Stimulated activated CD8-positive, alpha-beta memory T cell treated with anti-CD3 and anti-CD28 coated beads, Interleukin-7, amount 100 ng/mL, for 24 hours (primary cell): ENCODE results near the gene PRKCE.

ENCODE experiments used
- DNase-seq: peaks from one replicate; pipeline ENCODE4 v3.0.0-alpha.2; 2020; ENCODE audit warnings: low read depth

PRKCE gene

DNA sequence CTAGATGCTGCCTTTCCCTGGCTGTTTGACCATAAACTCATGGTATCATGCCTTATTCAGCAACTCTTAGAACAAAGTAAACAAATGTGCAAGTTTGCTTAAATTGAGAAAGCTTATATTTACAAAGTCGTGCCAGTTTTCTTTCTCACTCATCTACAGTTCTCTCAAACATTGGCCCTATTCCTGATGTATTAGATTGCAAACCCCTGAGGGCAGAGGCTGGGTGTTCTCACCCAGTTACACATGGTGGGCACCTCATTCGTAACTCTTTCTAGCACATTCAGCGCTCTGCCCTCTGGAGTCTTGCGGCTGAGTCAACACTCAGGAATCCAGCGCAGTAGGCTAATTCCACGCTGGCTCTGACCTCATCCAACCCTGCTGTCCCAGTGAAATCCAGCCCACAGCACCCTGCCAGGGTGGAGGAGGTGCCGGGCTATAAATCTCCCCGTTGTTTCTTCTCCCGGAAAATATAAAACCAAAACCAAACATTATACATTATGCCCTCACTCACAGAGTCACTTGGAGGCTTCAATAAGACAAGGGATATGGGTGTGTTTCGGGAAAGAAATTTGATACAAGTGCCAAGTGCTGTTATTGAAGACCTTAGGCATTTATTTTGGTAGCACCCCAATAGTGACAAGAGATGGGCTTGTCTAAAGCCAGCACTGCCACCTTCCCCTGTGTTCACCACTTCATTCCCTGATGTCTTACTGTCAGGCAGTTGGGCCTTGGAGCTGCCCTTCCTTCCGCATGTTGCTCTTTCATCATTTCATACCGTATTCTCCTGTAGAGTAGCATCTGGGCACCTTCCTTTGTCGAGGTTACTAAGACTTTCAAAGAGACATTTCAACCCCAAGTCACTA is 287.4 kb downstream of the PRKCE start:
- no peak for DNase-seq

DNA sequence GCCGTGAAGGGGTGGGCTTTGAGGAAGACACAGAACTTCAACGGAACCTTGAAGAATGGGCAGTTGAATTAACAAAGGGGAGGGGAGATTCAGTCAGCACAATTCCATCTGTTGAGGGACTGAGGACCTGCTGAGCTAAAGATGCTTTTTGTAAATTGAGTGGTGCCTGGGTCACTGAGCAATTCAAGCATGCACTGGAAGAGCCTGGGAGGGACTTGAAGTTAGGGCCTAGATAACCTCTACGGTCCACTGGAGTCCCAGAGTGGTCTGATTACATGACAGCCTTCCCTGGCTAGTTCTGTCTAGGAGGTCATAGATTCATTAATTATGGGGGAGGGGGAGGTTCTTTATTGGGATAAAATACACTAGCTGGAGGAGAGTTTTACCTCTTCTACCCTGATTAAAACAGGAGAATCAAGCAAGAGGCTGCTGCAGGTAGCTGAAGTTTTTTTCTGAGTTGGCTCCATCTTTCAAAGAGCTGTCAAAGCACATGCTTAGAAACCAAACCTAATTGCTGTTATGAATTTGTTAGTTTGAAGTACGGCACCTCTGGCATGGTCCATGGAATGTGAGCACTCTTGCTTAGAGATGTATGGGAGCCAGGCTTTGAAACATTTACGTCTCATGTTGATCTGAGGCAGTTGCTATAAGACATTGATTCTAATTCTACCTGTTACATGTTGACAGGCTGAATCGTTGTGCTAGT is 290.2 kb downstream of the PRKCE start:
- no peak for DNase-seq

DNA sequence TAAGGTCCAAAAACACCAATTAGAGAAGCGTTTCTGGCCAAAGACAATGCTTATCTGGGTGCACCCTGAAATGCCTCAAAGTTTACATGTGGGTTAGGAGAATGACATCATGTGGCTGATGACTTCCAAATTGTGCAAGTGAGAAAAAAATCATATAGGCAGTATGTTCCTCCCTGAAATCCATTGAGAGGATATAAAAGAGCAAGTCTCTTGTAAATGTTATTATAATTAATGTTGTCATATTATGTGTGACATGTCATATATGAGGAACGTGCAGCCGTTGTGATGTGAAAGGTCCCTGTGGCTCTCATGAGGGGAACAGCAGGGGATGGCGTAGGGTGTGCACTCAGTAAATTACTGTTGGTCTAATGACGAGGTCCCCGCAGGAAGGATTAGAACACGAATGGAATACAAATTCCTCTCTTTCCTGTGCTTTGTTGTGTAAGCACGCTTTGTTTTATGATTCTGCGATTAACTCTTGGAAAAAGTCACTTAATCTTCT is 290.8 kb downstream of the PRKCE start:
- no peak for DNase-seq

DNA sequence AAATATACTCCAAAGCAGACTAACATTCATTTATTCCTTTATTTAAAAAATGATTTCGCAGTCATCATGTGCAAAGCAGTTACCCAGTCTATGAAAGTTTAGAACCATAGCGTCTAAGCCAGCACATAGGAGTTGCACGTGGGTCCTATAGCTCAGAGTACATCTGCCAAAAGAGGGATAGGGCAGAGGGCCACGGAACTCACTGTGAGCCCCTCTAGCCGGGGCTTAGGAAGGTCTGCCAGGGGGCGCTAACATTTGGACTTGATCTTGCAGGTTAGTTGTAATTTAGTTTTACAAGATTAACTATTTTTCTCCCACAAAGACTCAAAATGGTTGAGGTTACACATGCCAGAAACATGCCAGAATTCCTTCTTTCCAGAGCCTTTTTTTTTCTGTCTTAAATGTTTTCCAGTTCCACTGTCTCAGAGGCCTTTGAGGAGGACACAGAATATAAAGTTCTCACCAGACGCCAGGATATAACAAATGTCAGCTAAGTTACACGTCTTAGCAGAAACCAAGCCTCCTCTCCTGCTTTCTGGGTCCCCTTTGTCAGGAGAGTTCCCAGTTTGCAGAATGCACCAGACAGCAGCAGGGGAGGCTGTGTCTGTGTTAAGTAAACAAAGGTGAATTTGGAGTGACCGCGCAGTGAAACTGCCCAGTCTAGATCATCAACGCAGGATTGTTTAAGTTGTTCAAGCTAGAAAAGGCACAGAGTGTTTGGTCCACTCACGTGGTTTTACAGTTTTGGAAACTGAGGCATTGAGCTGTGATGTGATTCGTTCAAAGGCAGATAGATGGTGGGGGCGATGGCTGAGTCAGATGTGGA is 292.0 kb downstream of the PRKCE start:
- no peak for DNase-seq

DNA sequence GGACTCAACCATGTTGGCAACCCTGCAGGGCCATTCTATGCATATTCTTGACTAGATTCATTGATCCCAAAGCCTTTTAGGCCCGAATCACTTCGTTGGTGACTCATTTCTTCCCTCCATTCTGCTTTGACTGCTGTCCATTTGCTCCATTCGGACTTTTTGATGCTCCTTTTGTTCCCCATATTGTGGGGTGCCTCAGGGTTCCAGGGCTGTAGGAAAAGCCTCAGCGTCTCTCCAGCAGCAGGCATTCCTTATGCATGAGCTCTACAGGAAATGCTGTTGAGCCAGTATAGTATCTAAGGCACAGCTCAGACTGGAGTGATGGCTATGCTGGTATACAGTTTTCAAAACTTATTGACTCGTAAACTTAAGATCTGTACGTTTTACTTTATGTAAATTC is 292.6 kb downstream of the PRKCE start:
- DNase-seq, result no peak

DNA sequence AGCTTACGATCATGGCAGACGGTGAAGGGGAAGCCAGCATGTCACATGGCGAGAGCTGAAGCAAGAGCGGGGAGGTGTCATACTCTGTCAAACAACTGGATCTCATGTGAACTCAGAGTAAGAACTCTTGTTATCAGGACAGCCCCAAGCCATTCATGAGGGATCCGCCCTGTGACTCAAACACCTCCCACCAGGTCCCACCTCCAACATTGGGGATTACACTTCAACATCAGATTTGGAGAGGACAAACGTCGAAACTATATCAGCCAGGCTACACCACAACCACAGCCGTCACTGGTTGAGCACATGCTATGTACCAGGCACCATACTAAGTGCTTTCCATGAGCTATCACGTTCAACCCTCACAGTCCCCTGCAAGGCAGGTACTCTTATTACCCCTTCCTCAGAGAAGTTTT is 293.8 kb downstream of the PRKCE start:
- no peak for DNase-seq

DNA sequence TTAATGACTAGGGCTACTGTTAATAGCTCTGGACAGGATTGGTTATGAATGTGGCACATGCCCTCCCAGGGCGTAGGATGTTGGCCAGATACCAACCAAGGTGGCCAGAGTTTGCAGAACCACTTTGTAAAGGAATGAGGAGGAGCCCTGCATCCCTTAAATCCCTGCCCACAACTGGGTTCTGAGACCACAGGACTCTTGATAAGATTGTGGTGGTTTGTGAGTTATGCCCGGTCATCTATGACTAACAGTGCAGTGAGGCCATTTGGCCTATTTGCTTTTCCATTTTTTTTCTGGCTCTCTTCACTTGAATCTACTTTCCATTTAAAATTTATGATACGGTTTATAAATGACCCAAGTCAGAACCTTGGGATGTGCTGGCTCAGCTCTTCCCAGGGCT is 294.5 kb downstream of the PRKCE start:
- DNase-seq, result no peak

DNA sequence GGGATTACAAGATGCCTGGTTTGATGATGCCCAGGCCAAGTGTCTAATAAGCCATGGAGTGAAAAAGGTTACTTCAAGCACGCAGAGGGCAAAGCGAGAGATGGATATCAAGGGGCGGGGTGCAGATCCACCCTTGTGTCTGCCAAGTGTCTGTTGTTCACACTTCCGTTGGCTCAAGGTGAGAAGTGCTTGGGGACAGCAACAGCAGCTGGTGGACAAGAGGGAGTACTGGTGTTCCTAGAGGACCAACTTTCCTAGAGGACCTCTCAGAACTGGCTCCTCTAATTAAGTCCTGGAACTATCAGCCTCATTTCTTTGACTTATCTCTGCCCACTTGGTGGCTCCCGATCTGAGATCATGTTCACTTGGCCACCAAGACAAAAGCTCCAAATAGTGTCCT is 299.1 kb downstream of the PRKCE start:
- DNase-seq, result no peak

DNA sequence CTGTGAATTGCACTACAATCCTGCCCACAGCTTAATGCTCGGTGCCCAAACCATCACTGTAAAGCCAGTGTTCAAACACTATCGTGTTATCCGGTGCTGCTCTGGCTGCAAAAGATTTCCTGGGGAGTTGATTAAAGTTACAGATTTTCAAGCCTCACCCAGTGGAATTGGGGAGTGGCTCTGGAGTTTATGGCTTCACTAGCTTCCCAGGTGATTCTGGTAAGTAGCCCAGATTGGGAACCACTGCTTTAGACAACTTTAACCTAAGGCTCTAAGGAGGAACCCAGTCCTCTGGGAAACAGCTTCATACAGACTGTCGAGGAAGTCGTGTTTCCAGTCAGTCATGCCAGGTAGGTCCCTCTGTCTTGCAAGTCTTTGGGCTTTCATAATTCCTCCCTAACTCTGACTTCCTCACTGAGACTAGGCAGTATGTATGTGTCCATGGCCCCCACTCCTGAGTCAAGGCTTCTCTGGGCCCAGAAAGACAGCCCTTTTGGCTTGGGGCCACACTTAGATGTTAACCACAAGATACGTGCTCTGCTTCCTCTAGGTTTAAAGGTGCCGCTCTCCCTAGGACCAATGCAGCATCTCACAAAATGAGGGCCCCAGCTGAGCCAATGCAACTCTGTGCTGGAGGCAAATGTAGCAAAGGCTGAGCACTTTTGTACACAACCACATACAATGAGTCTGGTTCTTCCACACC is 299.7 kb downstream of the PRKCE start:
- DNase-seq, result no peak

DNA sequence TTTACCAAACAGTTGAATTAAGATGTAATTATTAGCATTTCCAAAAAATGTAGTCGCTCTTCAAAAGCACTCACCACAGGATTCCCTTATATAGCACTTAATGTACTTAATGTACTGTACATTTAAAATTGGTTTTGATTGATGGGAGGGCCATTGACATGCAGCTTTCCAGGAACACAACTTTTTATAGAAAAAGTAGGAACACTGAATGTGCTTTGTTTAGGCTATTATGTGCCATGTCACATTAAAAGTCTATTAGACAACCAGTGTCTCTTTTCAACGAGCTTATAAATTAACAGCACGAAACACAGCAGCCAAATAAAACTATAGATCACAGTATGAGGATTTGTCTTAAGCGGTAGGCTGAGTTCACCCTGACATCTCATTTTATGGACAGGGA is 301.1 kb downstream of the PRKCE start:
- DNase-seq, result no peak

DNA sequence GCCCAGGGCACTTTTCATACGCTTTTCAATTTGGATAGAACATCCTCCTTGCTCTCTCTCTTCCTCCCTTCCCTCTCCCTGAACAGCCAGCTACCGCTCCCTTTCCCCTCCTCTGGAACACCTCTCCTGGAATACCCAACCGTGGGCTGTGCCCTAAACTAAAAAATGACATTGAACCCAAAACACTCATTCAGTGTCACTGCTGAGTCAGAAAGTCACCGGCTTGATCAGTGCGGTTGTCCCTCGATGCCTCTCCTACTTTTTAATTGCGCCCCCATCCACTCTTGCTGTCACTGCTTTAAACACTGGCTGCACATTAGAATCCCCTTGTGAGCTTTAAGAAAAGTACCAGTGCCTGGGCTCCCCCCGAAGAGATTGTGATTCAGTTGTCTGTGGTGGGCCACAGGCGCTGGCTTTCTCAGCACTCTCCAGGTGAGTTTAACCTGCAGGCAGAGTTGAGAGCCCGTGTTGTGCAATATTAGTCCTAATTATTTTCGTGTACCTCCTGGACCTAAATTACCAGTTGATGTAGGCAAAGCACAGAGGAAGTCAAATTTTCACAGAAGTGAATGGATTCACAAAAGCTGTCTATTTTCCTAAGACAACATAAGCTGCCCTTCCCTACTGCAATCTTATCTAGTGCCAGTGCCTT is 302.0 kb downstream of the PRKCE start:
- no peak for DNase-seq

DNA sequence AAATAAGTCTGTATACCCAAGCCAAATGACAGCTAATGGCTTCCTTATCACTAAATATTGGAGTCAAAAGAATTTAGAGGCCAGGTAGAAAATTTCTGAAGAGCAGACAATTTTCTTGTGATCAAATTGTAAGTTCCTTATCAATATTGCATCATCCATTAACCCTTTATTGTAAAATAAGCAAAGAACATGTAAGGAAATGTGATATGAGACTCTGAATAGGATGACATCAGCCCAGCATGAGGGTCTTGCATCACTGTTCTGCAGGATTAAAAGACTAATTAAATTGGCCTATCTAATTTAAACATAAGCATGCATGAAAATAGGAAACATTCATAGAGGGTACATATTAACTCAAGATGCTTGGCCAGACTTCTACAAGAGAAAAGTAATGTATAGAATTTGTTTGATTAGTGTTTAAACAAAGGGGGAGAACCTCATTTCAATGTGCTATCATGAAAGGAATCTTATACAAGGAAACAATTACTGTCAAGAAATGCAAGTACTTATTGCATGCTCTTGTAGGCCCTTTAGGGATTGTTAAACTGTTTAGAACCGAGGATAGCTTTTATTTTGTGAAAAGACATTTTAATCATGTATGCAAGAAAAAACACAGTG is 302.9 kb downstream of the PRKCE start:
- DNase-seq, result no peak

DNA sequence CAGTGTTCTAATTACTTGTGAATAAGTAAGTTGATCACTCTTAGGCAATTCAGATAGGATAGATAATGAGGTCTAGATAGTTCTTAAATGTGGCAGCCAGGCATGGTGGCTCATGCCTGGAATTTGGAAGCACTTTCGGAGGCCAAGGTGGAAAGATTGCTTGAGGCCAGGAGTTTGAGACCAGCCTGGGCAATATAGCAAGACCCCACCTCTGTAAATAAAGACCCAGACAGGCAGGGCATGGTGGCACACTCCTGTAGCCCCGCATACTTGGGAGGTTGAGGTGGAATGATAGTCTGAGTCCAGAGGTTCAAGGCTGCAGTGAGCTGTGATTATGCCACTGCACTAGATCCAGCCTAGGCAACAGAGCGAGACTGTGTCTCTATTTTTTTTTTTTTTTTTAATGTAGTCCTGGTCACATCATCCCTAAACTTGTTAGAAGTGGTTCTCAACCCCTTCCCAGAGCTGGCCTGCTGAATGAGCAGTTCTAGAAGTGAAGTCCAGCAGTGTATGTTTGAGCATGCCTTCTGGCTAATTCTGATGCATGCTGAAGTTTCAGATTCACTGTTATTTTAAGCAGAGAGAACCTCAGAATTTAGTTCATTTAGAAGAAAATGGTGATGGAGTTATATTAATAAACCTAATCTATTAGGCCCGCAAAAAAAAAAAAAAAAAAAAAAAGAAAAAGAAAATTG is 306.2 kb downstream of the PRKCE start:
- DNase-seq, result no peak

DNA sequence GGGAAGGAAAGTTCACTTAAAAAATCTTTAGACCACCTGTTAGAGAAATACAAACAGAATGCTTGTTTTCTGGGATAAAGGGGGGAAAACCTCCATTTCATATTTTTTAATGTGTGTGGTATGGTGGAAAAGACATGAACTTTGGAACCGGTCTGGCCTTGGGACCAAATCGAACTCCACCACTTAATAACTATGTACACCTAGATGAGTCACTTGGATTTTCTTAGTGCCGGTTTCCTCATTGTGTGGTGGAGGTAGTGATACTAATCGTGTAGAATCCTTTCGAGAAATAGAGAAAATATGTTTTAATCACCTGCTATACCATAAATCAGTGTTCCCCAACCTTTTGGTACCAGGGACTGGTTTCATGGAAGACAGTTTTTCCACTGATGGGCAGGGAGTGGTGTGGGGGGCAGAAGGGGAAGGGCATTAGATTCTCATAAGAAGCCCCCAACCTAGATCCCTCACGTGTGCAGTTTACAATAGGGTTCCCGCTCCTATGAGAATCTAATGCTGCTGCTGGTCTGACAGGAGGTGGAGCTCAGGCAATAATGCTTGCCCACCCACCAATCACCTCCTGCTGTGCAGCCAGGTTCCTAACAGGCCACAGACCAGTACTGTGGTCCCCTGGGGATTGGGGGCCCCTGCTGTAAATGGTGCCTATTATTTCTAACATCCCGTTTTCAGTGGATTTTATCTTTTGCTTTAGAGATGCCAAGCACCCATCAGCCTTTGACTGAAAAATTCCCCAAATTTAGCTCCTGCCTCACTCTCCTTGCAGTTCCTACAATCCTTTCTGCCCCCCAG is 308.8 kb downstream of the PRKCE start:
- DNase-seq, result no peak

DNA sequence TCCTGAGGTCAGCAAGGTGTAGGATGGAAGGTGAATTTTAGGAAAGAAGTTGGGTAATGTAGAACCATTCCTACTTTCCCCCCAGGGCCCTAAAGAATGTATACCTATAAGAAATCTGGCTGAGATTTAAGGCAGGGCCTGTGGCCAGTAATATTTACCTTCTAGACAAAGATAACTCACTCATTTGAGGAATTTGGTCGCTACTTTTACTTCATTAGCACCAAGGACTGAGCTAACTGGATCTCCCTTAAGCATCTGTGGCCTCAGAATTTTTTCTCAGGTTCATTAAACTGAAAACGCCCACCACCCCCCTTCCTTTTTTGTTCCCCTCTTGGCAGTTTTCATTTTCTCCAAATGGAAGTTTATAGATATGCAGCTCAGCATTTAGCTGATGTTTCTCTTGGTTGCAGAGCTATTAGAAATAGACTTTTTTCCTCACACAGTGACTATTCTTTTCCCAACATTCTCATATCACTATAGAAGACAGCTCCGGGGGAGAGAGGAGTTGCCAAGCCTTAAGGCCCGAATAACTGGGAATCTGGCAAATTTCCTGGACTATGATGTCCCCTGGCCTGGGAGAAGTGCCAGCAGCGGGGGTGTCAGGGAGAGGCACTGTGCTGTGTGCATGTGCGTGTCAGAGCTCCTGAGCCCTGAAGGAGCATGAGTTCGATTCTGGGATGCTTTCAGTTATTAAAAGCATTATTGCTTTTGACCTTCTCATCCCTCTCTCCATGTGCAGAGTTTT is 310.9 kb downstream of the PRKCE start:
- no peak for DNase-seq

DNA sequence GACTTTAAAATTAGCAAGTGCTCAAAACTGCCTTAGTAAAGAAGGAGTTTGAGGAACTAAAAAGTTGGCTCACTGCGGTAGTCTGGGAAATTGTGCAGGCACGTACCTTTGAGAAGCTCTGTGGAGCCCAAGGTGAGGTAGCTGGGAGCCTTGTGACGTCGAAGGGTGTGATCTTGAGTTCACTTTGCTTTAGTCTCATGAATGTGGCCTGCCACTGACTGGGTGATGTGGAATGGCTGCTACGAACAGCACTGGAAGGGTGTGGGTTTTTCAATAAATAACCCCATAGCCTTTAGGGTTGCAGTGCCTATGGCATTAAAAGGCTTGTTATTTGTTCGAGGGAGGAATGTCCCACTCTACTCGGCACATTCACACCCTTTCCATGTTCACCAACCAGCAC is 312.3 kb downstream of the PRKCE start:
- DNase-seq, result no peak

DNA sequence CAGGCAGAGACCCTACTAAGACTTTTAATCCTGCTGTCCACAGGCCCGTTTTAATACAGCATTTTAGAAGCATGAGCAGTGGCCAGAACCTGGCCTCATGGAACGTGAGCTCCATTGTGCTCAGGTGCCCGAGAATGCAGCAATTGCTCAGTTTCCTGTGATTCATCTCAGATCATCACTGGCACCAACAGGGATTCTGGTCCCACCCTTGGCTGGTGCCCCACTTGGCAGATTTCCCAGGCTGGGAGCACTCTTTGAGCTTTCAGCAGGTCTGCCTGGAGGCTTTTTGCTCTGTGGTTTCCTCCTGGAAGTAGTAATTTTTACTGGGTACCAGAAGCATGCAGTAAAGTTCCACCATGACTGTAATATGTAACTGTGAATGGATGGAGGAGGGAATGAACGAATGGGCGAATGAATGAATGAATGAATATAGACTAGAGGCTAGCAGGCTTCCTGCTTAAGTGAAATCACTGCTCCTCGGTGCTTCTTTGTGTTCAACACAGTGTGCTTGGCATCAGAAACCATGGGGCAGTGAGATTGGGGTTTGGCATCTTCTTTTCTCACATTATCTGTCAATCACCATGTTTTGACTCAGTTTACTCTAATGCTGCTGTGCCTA is 312.9 kb downstream of the PRKCE start:
- no peak for DNase-seq

DNA sequence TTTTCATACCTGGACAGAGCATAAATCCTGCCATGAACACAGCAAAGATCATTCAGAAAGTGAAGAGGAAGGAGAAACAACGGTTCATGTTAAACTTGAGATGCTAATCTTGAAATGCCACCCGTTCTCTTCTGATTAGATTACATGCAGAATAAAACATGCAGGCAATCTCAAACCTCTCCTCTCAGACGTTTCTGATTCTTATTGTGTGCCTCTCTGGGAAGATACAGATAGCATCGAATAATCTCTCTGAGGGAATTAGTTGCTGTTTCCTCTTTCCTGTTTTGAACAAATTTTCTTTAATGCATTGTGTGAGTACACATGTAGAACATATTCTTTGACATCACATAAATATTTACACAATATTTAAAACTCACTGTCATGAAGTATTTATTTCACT is 313.4 kb downstream of the PRKCE start:
- DNase-seq, result no peak
